DOHH2 (cell line): ENCODE measurements around the gene MAP2K5.

Source experiments
- EZH2phosphoT487 ChIP-seq: fragments of 200-600 bp; sonication (generic); IDR thresholded peaks from 2 replicates; pipeline ENCODE4 v1.6.1; 2017; ENCODE audit warnings: borderline replicate concordance, mild to moderate bottlenecking, antibody characterized with exemption, low read length, moderate library complexity, mixed read lengths
- TF ChIP-seq, protein P1 (sequence below): fragments of 200-600 bp; sonication (generic); IDR thresholded peaks from one replicate; pipeline ENCODE4 v1.5.1; 2014; ENCODE audit warnings: antibody characterized with exemption, mild to moderate bottlenecking, low read depth, low read length; ENCODE audit not compliant: poor library complexity, severe bottlenecking

DNA sequence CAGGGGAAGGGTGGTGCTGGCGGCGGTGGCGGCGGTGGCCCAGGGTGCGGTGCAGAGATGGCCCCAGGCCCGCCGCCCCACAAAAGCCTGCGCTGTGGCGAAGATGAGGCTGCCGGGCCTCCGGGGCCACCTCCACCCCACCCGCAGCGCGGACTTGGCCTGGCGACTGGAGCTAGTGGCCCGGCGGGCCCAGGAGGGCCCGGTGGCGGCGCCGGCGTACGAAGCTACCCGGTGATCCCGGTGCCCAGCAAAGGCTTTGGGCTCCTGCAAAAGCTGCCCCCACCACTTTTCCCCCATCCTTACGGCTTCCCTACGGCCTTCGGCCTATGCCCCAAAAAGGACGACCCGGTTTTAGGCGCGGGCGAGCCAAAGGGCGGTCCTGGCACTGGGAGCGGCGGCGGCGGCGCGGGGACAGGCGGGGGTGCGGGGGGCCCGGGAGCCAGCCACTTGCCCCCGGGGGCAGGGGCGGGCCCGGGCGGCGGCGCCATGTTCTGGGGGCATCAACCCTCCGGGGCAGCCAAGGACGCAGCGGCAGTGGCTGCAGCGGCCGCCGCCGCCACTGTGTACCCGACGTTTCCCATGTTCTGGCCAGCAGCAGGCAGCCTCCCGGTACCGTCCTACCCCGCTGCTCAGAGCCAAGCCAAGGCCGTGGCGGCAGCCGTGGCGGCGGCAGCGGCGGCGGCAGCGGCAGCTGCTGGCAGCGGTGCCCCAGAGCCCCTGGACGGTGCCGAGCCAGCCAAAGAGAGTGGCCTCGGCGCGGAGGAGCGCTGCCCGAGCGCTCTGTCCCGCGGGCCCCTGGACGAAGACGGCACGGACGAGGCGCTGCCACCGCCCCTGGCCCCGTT, 284.4 kb downstream of the MAP2K5 start:
- TF ChIP-seq, protein P1, sequence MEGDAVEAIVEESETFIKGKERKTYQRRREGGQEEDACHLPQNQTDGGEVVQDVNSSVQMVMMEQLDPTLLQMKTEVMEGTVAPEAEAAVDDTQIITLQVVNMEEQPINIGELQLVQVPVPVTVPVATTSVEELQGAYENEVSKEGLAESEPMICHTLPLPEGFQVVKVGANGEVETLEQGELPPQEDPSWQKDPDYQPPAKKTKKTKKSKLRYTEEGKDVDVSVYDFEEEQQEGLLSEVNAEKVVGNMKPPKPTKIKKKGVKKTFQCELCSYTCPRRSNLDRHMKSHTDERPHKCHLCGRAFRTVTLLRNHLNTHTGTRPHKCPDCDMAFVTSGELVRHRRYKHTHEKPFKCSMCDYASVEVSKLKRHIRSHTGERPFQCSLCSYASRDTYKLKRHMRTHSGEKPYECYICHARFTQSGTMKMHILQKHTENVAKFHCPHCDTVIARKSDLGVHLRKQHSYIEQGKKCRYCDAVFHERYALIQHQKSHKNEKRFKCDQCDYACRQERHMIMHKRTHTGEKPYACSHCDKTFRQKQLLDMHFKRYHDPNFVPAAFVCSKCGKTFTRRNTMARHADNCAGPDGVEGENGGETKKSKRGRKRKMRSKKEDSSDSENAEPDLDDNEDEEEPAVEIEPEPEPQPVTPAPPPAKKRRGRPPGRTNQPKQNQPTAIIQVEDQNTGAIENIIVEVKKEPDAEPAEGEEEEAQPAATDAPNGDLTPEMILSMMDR, result no peak
- TF ChIP-seq EZH2phosphoT487, result no peak
